NCI-H345 (cell line): ENCODE measurements around the gene BEND2.

Experiments
- DNase-seq: peaks from one replicate; lab custom pipeline; 2025; lab: John Stamatoyannopoulos, UW

BEND2 gene

DNA sequence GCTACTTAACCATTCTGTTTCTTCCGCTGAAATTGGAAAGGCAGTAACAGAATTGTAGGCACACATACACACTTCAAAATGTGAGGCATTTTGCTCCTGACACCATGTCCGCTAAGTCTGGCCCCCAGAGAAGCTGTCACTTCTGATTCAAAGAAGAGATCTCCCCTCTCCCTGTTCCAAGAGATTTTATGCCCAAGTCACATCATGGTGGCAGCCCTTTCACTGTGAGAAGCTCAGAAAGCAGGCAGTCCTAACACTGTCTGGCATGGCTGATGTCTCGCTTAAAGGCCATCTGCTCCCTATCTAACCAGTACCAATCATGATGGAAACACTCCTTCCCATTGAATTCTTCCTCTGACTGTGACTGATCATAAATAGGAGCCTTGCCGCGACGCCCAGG is 83.9 kb downstream of the BEND2 start:
- DNase-seq: no peak

DNA sequence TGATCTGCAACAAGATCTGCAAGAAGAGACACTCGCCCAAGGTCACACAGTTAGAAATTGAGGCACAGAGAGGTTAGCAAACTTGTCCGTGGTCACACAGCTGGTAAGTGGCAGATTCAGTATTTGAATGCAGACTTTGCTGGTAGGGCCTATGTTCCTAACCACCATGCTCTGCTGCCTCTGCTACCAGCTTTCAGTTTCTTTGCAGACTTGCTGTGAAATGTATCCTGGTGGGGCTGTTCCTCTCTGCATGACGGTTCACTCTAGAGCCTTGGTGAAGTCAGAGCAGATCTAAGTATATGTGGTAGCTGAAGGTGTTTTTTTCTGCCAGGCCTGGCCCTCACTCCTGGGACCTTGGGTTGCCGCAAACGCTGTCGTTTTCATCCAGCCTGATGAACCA is 87.1 kb downstream of the BEND2 start:
- no peak for DNase-seq

DNA sequence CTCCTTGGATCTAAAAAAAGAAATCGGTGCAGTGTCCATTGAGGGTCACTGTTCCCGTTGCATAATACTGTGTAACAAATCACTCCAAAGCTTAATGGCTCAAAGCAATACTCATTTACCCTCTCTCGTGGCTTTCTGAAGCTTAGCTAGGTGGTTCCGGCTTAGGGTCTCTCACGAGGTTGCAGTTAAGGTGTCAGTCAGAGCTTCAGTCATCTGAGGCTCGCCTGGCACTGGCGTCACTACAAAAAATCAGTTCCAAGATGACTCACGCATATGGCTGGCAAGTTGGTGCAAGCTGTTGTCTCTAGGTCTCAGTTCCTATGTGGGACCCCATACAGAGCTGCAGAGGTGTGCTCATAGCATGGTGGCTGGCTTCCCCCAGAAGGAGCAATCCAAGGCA is 91.0 kb downstream of the BEND2 start:
- DNase-seq: no peak

DNA sequence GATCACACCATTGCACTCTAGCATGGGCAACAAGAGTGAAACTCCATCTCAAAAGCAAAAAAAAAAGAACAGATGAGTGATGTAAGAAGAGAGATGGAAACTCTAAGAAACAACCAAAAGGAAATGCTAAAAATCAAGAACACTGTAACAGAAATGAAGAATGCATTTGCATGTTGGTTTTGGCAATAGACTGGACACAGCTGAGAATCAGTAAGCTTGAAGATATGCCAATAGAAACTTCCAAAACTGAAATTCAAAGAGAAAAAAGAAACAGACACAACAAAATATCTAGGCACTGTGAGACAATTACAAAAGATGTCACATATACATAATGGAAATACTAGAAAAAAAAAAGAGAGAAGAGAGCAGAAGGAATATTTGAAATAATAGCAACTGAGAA is 93.7 kb downstream of the BEND2 start:
- DNase-seq: no peak

DNA sequence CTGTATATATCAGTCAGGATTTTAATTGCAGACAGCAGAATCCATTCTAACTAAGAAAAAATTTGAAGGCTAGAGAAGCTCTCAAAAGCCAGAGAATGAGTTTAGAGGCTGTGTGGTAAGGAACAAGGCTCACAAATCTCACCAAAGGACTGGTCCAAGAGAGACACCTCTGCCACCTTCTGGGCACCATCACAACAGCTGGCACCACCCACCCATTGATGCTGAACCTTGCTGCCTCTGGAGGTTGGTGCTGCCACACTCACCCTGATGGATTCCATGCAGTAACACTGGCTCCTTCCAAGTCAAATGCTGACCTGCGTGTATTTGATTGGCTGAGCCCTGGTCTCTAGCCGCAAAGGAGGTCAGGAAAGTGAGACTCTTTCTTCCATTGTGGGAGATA is 100.8 kb downstream of the BEND2 start:
- peak; percentile 15 for DNase-seq
